Mesothelial cell of epicardium (in vitro differentiated cells): ENCODE data around the gene SNTG2. TPM values are rescaled to one million over a fixed set of nuclear protein-coding genes. Genes with fewer than 3 reads are reported as not detected.

Experiments
- DNase-seq, 2 experiments: peaks; one replicate each; pipeline ENCODE4 v3.0.0; 2021; ENCODE audit warnings: low spot score in 2 of 2; ENCODE audit not compliant: unreplicated experiment in 2 of 2
- H3K27ac Mint-ChIP-seq: 2 replicates; pipeline ENCODE4 v1.8.0; 2021; ENCODE audit warnings: mixed read lengths
- H3K27me3 Mint-ChIP-seq: 2 replicates; pipeline ENCODE4 v1.8.0; 2021; ENCODE audit warnings: low read depth, mixed read lengths
- H3K36me3 Mint-ChIP-seq: 2 replicates; pipeline ENCODE4 v1.8.0; 2021; ENCODE audit warnings: mixed read lengths
- H3K4me1 Mint-ChIP-seq: 2 replicates; pipeline ENCODE4 v1.8.0; 2021; ENCODE audit warnings: mixed read lengths
- H3K4me3 Mint-ChIP-seq: 2 replicates; pipeline ENCODE4 v1.8.0; 2021; ENCODE audit warnings: mild to moderate bottlenecking, moderate library complexity, mixed read lengths
- H3K9me3 Mint-ChIP-seq: 2 replicates; pipeline ENCODE4 v1.8.0; 2021; ENCODE audit warnings: mixed read lengths
- CTCF ChIP-seq: fragments of 200-600 bp; sonication (generic); IDR thresholded peaks from one replicate; pipeline ENCODE4 v1.5.0; 2021; ENCODE audit warnings: antibody characterized with exemption; ENCODE audit not compliant: unreplicated experiment
- total RNA-seq: library from RNA; stranded (reverse); gene quantifications from 3 replicates; pipeline ENCODE4 v1.2.1, GENCODE V29; 2021

SNTG2 gene
- total RNA-seq, 1 donor from 2014 or later, result not detected

DNA sequence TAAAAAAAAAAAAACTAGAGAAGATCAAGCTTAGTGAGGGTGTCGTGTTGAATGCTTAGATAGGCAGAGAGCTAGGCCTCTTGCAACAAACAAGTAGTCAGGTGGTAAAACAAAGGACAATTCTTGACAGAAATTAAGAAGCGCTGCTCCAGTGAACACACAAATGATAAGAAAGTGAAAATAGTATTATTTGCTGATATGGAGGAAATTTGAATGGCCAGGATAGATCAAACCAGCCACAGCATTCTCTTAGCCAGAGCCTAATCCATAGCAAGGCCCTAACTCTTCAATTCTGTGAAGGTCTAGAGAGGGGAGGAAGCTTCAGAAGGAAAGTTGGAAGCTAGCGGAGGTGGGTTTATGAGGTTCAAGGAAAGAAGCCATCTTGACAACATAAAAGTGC, 121.0 kb downstream of the SNTG2 start:
- Mint-ChIP-seq H3K4me1 (peaks cover 4% of the 10 kb centered on the region), H3K27me3 (peaks cover 16% of the 10 kb centered on the region), H3K9me3 (peaks cover 10% of the 10 kb centered on the region), H3K27ac (no peak overlapping the region), H3K4me3 (no peak overlapping the region), H3K36me3 (no peaks in the 10 kb centered on the region)
- no peak for DNase-seq
- TF ChIP-seq CTCF, result no peak

DNA sequence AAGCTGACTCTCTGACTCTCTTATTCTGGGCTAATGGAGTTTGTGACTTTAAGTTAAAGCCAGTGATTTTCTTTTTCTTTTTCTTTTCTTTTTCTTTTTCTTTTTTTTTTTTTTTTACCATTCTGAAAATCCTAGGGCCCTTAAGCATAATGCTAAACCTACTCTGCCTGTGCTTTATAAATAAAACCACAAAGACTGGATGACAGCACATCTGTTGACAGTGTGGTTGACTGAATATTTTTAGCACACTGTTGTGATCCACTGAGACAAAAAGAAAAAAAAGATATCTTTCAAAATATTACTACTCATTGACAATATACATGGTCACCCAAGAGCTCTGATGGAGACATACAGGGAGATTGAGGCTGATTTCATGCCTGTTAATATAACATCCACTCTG, 121.6 kb downstream of the SNTG2 start:
- no peak overlapping the region for H3K27ac Mint-ChIP-seq
- no peak overlapping the region for H3K4me3 Mint-ChIP-seq
- no peak for DNase-seq
- peaks cover 10% of the 10 kb centered on the region for H3K9me3 Mint-ChIP-seq
- no peak for TF ChIP-seq CTCF
- peaks cover 4% of the 10 kb centered on the region for H3K4me1 Mint-ChIP-seq
- H3K36me3 Mint-ChIP-seq, result no peaks in the 10 kb centered on the region
- peaks cover 11% of the 10 kb centered on the region for H3K27me3 Mint-ChIP-seq

- Mint-ChIP-seq H3K9me3 (no peaks in the 10 kb centered on the region), H3K4me3 (no peak overlapping the region), H3K4me1 (peaks cover 7% of the 10 kb centered on the region), H3K36me3 (no peaks in the 10 kb centered on the region), H3K27ac (no peak overlapping the region), H3K27me3 (peaks cover 5% of the 10 kb centered on the region)
- no peak for TF ChIP-seq CTCF
- no peak for DNase-seq
These were observed 127.3 kb downstream of the SNTG2 start for GRCh38 chr2:1077911-1078310.

- H3K9me3 Mint-ChIP-seq, result no peaks in the 10 kb centered on the region
- no peaks in the 10 kb centered on the region for H3K36me3 Mint-ChIP-seq
- no peak for TF ChIP-seq CTCF
- H3K4me1 Mint-ChIP-seq, result peaks cover 7% of the 10 kb centered on the region
- no peak for DNase-seq
- no peak overlapping the region for H3K27ac Mint-ChIP-seq
- no peak overlapping the region for H3K4me3 Mint-ChIP-seq
- H3K27me3 Mint-ChIP-seq, result peaks cover 5% of the 10 kb centered on the region
These were observed 127.7 kb downstream of the SNTG2 start for GRCh38 chr2:1078326-1078725.

DNA sequence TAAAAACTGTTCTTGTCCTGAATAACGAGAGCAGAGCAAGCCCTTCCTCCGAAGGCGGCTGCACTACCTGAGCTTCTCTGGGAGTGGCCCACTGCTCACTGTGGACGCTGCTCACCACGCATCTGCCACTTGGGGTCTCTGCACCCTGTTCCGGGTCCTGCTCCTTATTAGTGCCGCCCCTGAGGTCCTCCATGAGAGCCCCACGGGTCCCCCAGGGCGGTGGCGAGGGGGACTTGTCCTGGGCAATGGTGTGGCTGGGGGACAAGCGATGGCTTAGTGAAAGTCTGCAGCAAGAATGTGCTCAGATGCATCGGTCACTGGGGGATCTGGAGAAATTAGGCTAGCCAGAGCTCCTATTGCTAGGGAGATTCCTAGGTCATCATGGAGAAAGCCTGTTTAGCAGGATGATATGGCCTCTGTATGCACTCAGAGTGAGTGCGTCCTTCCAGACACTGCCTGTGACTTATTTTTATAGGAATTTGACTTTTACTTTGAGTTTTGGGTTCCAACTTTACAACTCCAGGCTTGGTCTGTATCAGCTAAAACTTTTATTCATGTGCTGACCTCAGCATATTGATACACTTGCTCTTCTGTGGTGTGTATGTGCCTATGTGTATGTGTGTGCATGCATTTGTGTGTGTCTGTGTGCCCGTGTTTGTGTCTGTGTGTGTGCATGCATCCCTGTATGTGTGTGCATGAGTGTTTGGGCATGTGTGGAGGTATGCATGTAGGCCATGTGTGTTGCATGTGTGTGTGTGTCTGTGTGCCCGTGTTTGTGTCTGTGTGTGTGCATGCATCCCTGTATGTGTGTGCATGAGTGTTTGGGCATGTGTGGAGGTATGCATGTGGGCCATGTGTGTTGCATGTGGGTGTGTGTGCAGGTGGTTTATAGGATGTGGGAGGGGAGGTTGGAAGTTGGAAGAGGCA, 129.5 kb downstream of the SNTG2 start:
- Mint-ChIP-seq H3K4me3 (no peak overlapping the region), H3K4me1 (peaks cover 3% of the 10 kb centered on the region), H3K36me3 (no peaks in the 10 kb centered on the region), H3K27me3 (peaks cover 8% of the 10 kb centered on the region), H3K9me3 (no peaks in the 10 kb centered on the region), H3K27ac (no peak overlapping the region)
- no peak for DNase-seq
- TF ChIP-seq CTCF, result no peak
